Activated CD4-positive, alpha-beta T cell treated with anti-CD3 and anti-CD28 coated beads, Interleukin-10, Interleukin-2, amounts not matched to agents 100 ng/mL and 50 ng/mL, durations not matched to agents 16 hours and 8 hours (primary cell): Measurements from ENCODE around the gene FOXN3.

Experiments
- DNase-seq: peaks from one replicate; pipeline ENCODE4 v3.0.0-alpha.2; 2020

The FOXN3 gene

GRCh38 chr14:89417091-89417464 is at the start of gene FOXN3:
TSS of gene FOXN3 (minus strand) at chr14:89417233. CDS start at chr14:89412476, 4,757 bp downstream.
- DNase-seq = peak; percentile 92

GRCh38 chr14:89466484-89466883 is 49.5 kb upstream of the FOXN3 start:
- DNase-seq = peak; percentile 66

GRCh38 chr14:89465876-89466275 is 48.8 kb upstream of the FOXN3 start:
- DNase-seq = no peak

GRCh38 chr14:89461256-89461655 is 44.2 kb upstream of the FOXN3 start:
- no peak for DNase-seq

- no peak for DNase-seq
Observed at GRCh38 chr14:89458713-89459420, 41.8 kb upstream of the FOXN3 start.

GRCh38 chr14:89457007-89457406 is 40.0 kb upstream of the FOXN3 start:
- no peak for DNase-seq

GRCh38 chr14:89455412-89455811 is 38.4 kb upstream of the FOXN3 start:
- DNase-seq = no peak

- DNase-seq = no peak
Observed at GRCh38 chr14:89454996-89455395, 38.0 kb upstream of the FOXN3 start.

- DNase-seq = no peak
Observed at GRCh38 chr14:89452281-89452680, 35.2 kb upstream of the FOXN3 start.

GRCh38 chr14:89451229-89451628 is 34.2 kb upstream of the FOXN3 start:
- no peak for DNase-seq

- DNase-seq = no peak
Observed at GRCh38 chr14:89447182-89447944, 30.3 kb upstream of the FOXN3 start.

GRCh38 chr14:89445273-89445973 is 28.4 kb upstream of the FOXN3 start:
- DNase-seq = peak; percentile 67

- no peak for DNase-seq
Observed at GRCh38 chr14:89444516-89445125, 27.6 kb upstream of the FOXN3 start.

GRCh38 chr14:89444044-89444443 is 27.0 kb upstream of the FOXN3 start:
- DNase-seq = peak; percentile 29

- DNase-seq = no peak
Observed at GRCh38 chr14:89443042-89443629, 26.1 kb upstream of the FOXN3 start.

- no peak for DNase-seq
Observed at GRCh38 chr14:89442280-89442679, 25.2 kb upstream of the FOXN3 start.

GRCh38 chr14:89440986-89441909 is 24.2 kb upstream of the FOXN3 start:
- DNase-seq = no peak

GRCh38 chr14:89435892-89436656 is 19.0 kb upstream of the FOXN3 start:
- no peak for DNase-seq

GRCh38 chr14:89435492-89435891 is 18.5 kb upstream of the FOXN3 start:
- no peak for DNase-seq

- no peak for DNase-seq
Observed at GRCh38 chr14:89432226-89432625, 15.2 kb upstream of the FOXN3 start.
